Amniotic epithelial cell (primary cell): Measurements from ENCODE around the gene STX10.

Experiments
- DNase-seq: peaks from one replicate; pipeline ENCODE4 v3.0.0-alpha.2; 2010; ENCODE audit warnings: low read depth

Gene STX10

GRCh38 chr19:13100031-13100588 is 50.1 kb downstream of the STX10 start:
- DNase-seq = no peak

GRCh38 chr19:13099073-13099999 is 50.8 kb downstream of the STX10 start:
- peak; percentile 65 for DNase-seq

- peak; percentile 60 for DNase-seq
Measured at GRCh38 chr19:13098277-13099072, 51.7 kb downstream of the STX10 start.

GRCh38 chr19:13097463-13098258 is 52.5 kb downstream of the STX10 start:
- DNase-seq = no peak

GRCh38 chr19:13097033-13097462 is 53.1 kb downstream of the STX10 start:
- no peak for DNase-seq

- no peak for DNase-seq
Measured at GRCh38 chr19:13095934-13096927, 53.9 kb downstream of the STX10 start.

GRCh38 chr19:13095393-13095784 is 54.8 kb downstream of the STX10 start:
- no peak for DNase-seq

GRCh38 chr19:13094771-13095392 is 55.3 kb downstream of the STX10 start:
- no peak for DNase-seq

- DNase-seq = no peak
Measured at GRCh38 chr19:13094106-13094504, 56.1 kb downstream of the STX10 start.
